Measurements from ENCODE around the gene NT5DC2. TPM values are rescaled to one million over a fixed set of nuclear protein-coding genes. Genes with fewer than 3 reads are reported as not detected.

NT5DC2 gene
- total RNA-seq, 1 experiment from 2014 or later, result 377 TPM

DNA sequence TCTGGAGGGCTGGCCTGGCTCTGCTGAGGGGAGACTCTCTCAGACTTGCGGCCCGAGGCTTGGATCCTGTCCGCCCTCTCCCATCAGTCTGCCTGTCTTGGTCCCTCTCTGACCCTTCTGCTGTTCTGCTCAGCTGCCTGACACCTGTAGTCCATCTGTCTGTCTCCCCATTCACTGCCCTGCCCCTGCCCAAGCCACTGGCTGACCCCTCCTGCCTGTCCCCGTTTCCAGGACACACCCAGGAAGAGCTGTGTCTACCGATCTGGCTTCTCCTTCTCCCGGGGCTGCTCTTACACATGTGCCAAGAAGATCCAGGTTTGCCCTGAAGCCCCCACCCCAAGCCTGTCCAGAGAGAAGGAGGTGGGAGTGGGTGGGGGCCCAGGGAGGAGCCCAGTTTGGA is 18.5 kb downstream of the NT5DC2 start:
- peaks cover 7% of the 10 kb centered on the region for H3K4me1 Mint-ChIP-seq
- POLR2A ChIA-PET, result no interaction called here
- TF ChIP-seq SMAD3 (CRISPR knock-in tag; IDR thresholded peaks at IDR 0.05; ENCODE audit: borderline replicate concordance) (no peak), ZNF232 (CRISPR knock-in tag; IDR thresholded peaks at IDR 0.05) (no peak), AR (CRISPR knock-in tag; IDR thresholded peaks at IDR 0.05) (no peak), E2F1 (CRISPR knock-in tag; IDR thresholded peaks at IDR 0.05) (no peak), PRDM15 (CRISPR knock-in tag; IDR thresholded peaks at IDR 0.05) (no peak), OVOL2 (CRISPR knock-in tag; IDR thresholded peaks at IDR 0.05; ENCODE audit: borderline replicate concordance) (no peak)
- TF ChIP-seq, protein P1, sequence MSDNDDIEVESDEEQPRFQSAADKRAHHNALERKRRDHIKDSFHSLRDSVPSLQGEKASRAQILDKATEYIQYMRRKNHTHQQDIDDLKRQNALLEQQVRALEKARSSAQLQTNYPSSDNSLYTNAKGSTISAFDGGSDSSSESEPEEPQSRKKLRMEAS (CRISPR knock-in tag; IDR thresholded peaks at IDR 0.05), result no peak
- no peak overlapping the region for H3K4me3 Mint-ChIP-seq
- no peaks in the 10 kb centered on the region for H3K36me3 Mint-ChIP-seq
- H3K27ac Mint-ChIP-seq, result no peak overlapping the region
- DNase-seq (ENCODE audit: low spot score) (no peak), ATAC-seq (no peak)
- CTCF ChIA-PET, result no interaction called here
- no peaks in the 10 kb centered on the region; the same call in 1 of the 2 replicates for H3K27me3 Mint-ChIP-seq (ENCODE audit: low read depth)
- no peaks in the 10 kb centered on the region for H3K9me3 Mint-ChIP-seq

GRCh38 chr3:52514576-52514975 is 19.1 kb downstream of the NT5DC2 start:
- H3K36me3 Mint-ChIP-seq, result no peaks in the 10 kb centered on the region
- H3K27ac Mint-ChIP-seq, result no peak overlapping the region
- no peak for ATAC-seq
- H3K9me3 Mint-ChIP-seq, result no peaks in the 10 kb centered on the region
- ChIA-PET POLR2A (no interaction called here), CTCF (no interaction called here)
- DNase-seq (ENCODE audit: low spot score), result no peak
- no peak overlapping the region for H3K4me3 Mint-ChIP-seq
- TF ChIP-seq TCF7 (CRISPR knock-in tag; IDR thresholded peaks at IDR 0.05; ENCODE audit: low read depth) (no peak), AR (CRISPR knock-in tag; IDR thresholded peaks at IDR 0.05) (no peak)
- TF ChIP-seq, protein P2, sequence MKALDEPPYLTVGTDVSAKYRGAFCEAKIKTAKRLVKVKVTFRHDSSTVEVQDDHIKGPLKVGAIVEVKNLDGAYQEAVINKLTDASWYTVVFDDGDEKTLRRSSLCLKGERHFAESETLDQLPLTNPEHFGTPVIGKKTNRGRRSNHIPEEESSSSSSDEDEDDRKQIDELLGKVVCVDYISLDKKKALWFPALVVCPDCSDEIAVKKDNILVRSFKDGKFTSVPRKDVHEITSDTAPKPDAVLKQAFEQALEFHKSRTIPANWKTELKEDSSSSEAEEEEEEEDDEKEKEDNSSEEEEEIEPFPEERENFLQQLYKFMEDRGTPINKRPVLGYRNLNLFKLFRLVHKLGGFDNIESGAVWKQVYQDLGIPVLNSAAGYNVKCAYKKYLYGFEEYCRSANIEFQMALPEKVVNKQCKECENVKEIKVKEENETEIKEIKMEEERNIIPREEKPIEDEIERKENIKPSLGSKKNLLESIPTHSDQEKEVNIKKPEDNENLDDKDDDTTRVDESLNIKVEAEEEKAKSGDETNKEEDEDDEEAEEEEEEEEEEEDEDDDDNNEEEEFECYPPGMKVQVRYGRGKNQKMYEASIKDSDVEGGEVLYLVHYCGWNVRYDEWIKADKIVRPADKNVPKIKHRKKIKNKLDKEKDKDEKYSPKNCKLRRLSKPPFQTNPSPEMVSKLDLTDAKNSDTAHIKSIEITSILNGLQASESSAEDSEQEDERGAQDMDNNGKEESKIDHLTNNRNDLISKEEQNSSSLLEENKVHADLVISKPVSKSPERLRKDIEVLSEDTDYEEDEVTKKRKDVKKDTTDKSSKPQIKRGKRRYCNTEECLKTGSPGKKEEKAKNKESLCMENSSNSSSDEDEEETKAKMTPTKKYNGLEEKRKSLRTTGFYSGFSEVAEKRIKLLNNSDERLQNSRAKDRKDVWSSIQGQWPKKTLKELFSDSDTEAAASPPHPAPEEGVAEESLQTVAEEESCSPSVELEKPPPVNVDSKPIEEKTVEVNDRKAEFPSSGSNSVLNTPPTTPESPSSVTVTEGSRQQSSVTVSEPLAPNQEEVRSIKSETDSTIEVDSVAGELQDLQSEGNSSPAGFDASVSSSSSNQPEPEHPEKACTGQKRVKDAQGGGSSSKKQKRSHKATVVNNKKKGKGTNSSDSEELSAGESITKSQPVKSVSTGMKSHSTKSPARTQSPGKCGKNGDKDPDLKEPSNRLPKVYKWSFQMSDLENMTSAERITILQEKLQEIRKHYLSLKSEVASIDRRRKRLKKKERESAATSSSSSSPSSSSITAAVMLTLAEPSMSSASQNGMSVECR (CRISPR knock-in tag; IDR thresholded peaks at IDR 0.05; ENCODE audit: borderline replicate concordance), result no peak
- H3K27me3 Mint-ChIP-seq (ENCODE audit: low read depth), result no peaks in the 10 kb centered on the region; the same call in 1 of the 2 replicates
- H3K4me1 Mint-ChIP-seq, result peaks cover 7% of the 10 kb centered on the region

Measured in WTC11 (cell line).